Retina (tissue), 1 donor: Measurements from ENCODE around the gene SMOC1.

ENCODE experiments used
- DNase-seq: peaks from one replicate; pipeline ENCODE4 v3.0.0-alpha.2; 2016

SMOC1 gene

GRCh38 chr14:69879175-69880043 is at the start of gene SMOC1:
Gene SMOC1, plus strand, starts transcription at chr14:69879416. Its CDS starts 263 bp downstream, at chr14:69879679.
- peak; percentile 78 for DNase-seq

- DNase-seq, result no peak
Observed at GRCh38 chr14:69838881-69839416, 40.3 kb upstream of the SMOC1 start.

GRCh38 chr14:69839661-69840060 is 39.6 kb upstream of the SMOC1 start:
- no peak for DNase-seq

GRCh38 chr14:69841656-69842055 is 37.6 kb upstream of the SMOC1 start:
- DNase-seq, result peak; percentile 32

GRCh38 chr14:69842686-69843420 is 36.4 kb upstream of the SMOC1 start:
- peak; percentile 89 for DNase-seq

- DNase-seq, result no peak
Observed at GRCh38 chr14:69844171-69844570, 35.0 kb upstream of the SMOC1 start.

GRCh38 chr14:69845050-69845581 is 34.1 kb upstream of the SMOC1 start:
- DNase-seq, result no peak

GRCh38 chr14:69845787-69846186 is 33.4 kb upstream of the SMOC1 start:
- DNase-seq, result peak; percentile 22

- no peak for DNase-seq
Observed at GRCh38 chr14:69848156-69848555, 31.1 kb upstream of the SMOC1 start.

GRCh38 chr14:69848903-69849391 is 30.3 kb upstream of the SMOC1 start:
- DNase-seq, result no peak

GRCh38 chr14:69850086-69850735 is 29.0 kb upstream of the SMOC1 start:
- peak; percentile 82 for DNase-seq

GRCh38 chr14:69850736-69851112 is 28.5 kb upstream of the SMOC1 start:
- DNase-seq, result no peak

GRCh38 chr14:69852531-69853321 is 26.5 kb upstream of the SMOC1 start:
- peak; percentile 69 for DNase-seq

GRCh38 chr14:69853774-69854173 is 25.4 kb upstream of the SMOC1 start:
- no peak for DNase-seq

GRCh38 chr14:69854598-69854997 is 24.6 kb upstream of the SMOC1 start:
- DNase-seq, result no peak

- no peak for DNase-seq
Observed at GRCh38 chr14:69855180-69855832, 23.9 kb upstream of the SMOC1 start.

- no peak for DNase-seq
Observed at GRCh38 chr14:69858801-69859200, 20.4 kb upstream of the SMOC1 start.

- DNase-seq, result no peak
Observed at GRCh38 chr14:69859591-69859990, 19.6 kb upstream of the SMOC1 start.

GRCh38 chr14:69860221-69860620 is 19.0 kb upstream of the SMOC1 start:
- DNase-seq, result no peak

- no peak for DNase-seq
Observed at GRCh38 chr14:69861025-69861569, 18.1 kb upstream of the SMOC1 start.

- DNase-seq, result no peak
Observed at GRCh38 chr14:69863083-69863482, 16.1 kb upstream of the SMOC1 start.
